GM12878 (cell line): Measurements from ENCODE around the gene FGGY. TPM values are rescaled to one million over a fixed set of nuclear protein-coding genes. Genes with fewer than 3 reads are reported as not detected.

ENCODE experiments used
- ATAC-seq: fragments of 200-7000 bp; cut with Tn5 transposase; 3 replicates; pipeline ENCODE4 v1.9.1; 2020; ENCODE audit warnings: mild to moderate bottlenecking, moderate library complexity
- BruUV-seq: library from RNA; stranded (reverse); fragments of 400-500 nt; replicated peaks from 2 replicates; lab custom pipeline; 2021; lab: Mats Ljungman, UMichigan
- CTCF ChIA-PET: fragments of 300-600 bp; sonication (Branson Sonifier 250); formaldehyde crosslinking; extraction: SDS; loops from one replicate; lab custom pipeline; 2021; ENCODE audit warnings: inconsistent platforms; lab: Yijun Ruan, JAX
- POLR2A ChIA-PET: fragments of 350-600 bp; formaldehyde crosslinking; extraction: SDS; loops from one replicate; lab custom pipeline; 2021; ENCODE audit warnings: inconsistent platforms; lab: Charles Lee
- RAD21 ChIA-PET: fragments of 300-600 bp; sonication (Branson Sonifier 250); formaldehyde crosslinking; loops from one replicate; lab custom pipeline; 2023; ENCODE audit warnings: antibody characterized with exemption; ENCODE audit not compliant: unreplicated experiment; lab: Charles Lee
- SMC1A ChIA-PET: fragments of 300-600 bp; sonication (Branson Sonifier 250); formaldehyde crosslinking; loops from one replicate; lab custom pipeline; 2023; ENCODE audit not compliant: unreplicated experiment, uncharacterized antibody; lab: Charles Lee
- DNase-seq: peaks from one replicate; pipeline ENCODE4 v3.0.0-alpha.2; 2011; ENCODE audit warnings: low read depth, low spot score
- FAIRE-seq: peaks from 3 replicates; lab custom pipeline; 2011; peaks lifted over from hg19 to GRCh38; lab: Jason Lieb, UNC
- H2AFZ ChIP-seq: 2 replicates; pipeline ENCODE4 v1.6.0; 2011; ENCODE audit warnings: low read depth, low read length, control low read depth; ENCODE audit not compliant: control insufficient read depth
- H3K27ac ChIP-seq: 2 replicates; pipeline ENCODE4 v1.5.1; 2011; ENCODE audit warnings: control low read depth; ENCODE audit not compliant: control insufficient read depth, insufficient read depth
- H3K27me3 ChIP-seq, 2 experiments: replicated peaks in 1 of 2; 2 replicates each; pipeline versions ENCODE4 v1.6.0 to v1.6.1; 2011; ENCODE audit warnings: low read length in 1 of 2; ENCODE audit not compliant: control insufficient read depth in 2 of 2, insufficient read depth in 2 of 2
- H3K36me3 ChIP-seq, 2 experiments: 2 replicates each; pipeline ENCODE4 v1.5.1; 2011; ENCODE audit warnings: low read length in 1 of 2; ENCODE audit not compliant: control insufficient read depth in 2 of 2, insufficient read depth in 2 of 2
- H3K4me1 ChIP-seq: 2 replicates; pipeline ENCODE4 v1.6.1; 2011; ENCODE audit warnings: mild to moderate bottlenecking, low read length, moderate library complexity, mixed read lengths; ENCODE audit not compliant: control insufficient read depth, insufficient read depth
- H3K4me2 ChIP-seq: 2 replicates; pipeline ENCODE4 v1.6.0; 2011; ENCODE audit warnings: control low read depth; ENCODE audit not compliant: control insufficient read depth, insufficient read depth
- H3K4me3 ChIP-seq: fragments of 200-600 bp; sonication (generic); 2 replicates; pipeline ENCODE4 v1.5.1; 2016
- H3K79me2 ChIP-seq: 2 replicates; pipeline ENCODE4 v1.6.0; 2011; ENCODE audit warnings: low read length; ENCODE audit not compliant: control insufficient read depth, insufficient read depth
- H3K9ac ChIP-seq: 2 replicates; pipeline ENCODE4 v1.8.0; 2011; ENCODE audit warnings: low read length, control low read depth, mixed read lengths; ENCODE audit not compliant: control insufficient read depth, insufficient read depth
- H3K9me3 ChIP-seq: replicated peaks from 3 replicates; pipeline ENCODE4 v1.5.1; 2011; ENCODE audit warnings: mild to moderate bottlenecking, low read length; ENCODE audit not compliant: control insufficient read depth, insufficient read depth
- H4K20me1 ChIP-seq: 2 replicates; pipeline ENCODE4 v1.6.0; 2011; ENCODE audit not compliant: control insufficient read depth, insufficient read depth
- POLR2A ChIP-seq: IDR thresholded peaks from 2 replicates; pipeline ENCODE4 v1.6.1; 2011; ENCODE audit warnings: low read depth, mild to moderate bottlenecking, low read length
- SPI1 ChIP-seq: IDR thresholded peaks from 2 replicates; pipeline ENCODE4 v1.6.1; 2011; ENCODE audit warnings: low read depth, mild to moderate bottlenecking, low read length, moderate library complexity, borderline replicate concordance; ENCODE audit not compliant: insufficient read depth
- SUPT20H ChIP-seq: IDR thresholded peaks from 2 replicates; pipeline ENCODE4 v1.6.1; 2011; ENCODE audit warnings: low read depth, mild to moderate bottlenecking, low read length, moderate library complexity, borderline replicate concordance; ENCODE audit not compliant: control insufficient read depth
- ZSCAN29 ChIP-seq: fragments of 450-650 bp; IDR thresholded peaks from 2 replicates; pipeline ENCODE4 v1.6.1; 2017; ENCODE audit warnings: mild to moderate bottlenecking, moderate library complexity
- WGBS: methylation state at CpG from one replicate; pipeline ENCODE4 v1.1.6; 2016; ENCODE audit warnings: low lambda C conversion rate; ENCODE audit not compliant: insufficient replicate concordance, insufficient coverage; ENCODE audit errors: missing lambda C conversion rate; 5-methylcytosine and 5-hydroxymethylcytosine counted together
- in situ Hi-C: fragments of 300-500 bp; cut with MboI; formaldehyde crosslinking; loops from 9 replicates; pipeline ENCODE4 v1.14.3; 2018; ENCODE audit warnings: mixed read lengths
- intact Hi-C: fragments of 100-400 bp; cut with micrococcal nuclease; formaldehyde crosslinking; loops from one replicate; pipeline ENCODE4 v1.14.2; 2022; ENCODE audit not compliant: unreplicated experiment
- polyA plus RNA-seq, 11 experiments: library from polyadenylated mRNA; depleted of rRNA in 4 of 11; unstranded in 6 of 11; stranded (reverse) in 5 of 11; fragments of >200 nt; fragmentation: Nextera tagmentation in 4 of 11; fragmentation: Illumina TruSeq in 1 of 11; extraction: Ambion mirVana in 4 of 11; extraction: Trizol in 1 of 11; gene quantifications; 1 replicate in 1 of 11; 2 replicates in 10 of 11; pipeline versions ENCODE4 v1.2.1 to v1.2.3, GENCODE V29; 2011 to 2016; ENCODE audit warnings: inconsistent platforms in 2 of 11, missing spikeins in 2 of 11, low read depth in 1 of 11
- total RNA-seq, 4 experiments: library from RNA; depleted of rRNA in 3 of 4; stranded (reverse); fragments of >200 nt in 3 of 4; fragmentation: Illumina TruSeq in 1 of 4; extraction: Trizol in 1 of 4; gene quantifications; 2 replicates each; pipeline versions ENCODE4 v1.2.1 to v1.2.3, GENCODE V29; 2013 to 2021

The FGGY gene
- total and polyA plus RNA-seq, 10 of the 15 experiments (the other 5 are each of a cell fraction or from before 2014, with no cell fraction given) = 6.2 to 11.9 (median 7.5) TPM

- DNase-seq = no peak
- no peak overlapping the region for H3K4me2 ChIP-seq
- SMC1A ChIA-PET = interaction anchor here (1.5 kb wide), 1 partner anchor 264 kb away, joined by 3 read pairs; no protein-coding TSS in a partner anchor
- no peak for ATAC-seq
- H3K27ac ChIP-seq = no peak overlapping the region
- no peak overlapping the region for H3K4me3 ChIP-seq
- intact Hi-C loops = no loop called here
- no peak overlapping the region for H3K9ac ChIP-seq
- H3K36me3 ChIP-seq = no peaks in the 10 kb centered on the region
- H3K79me2 ChIP-seq = no peaks in the 10 kb centered on the region
- H3K4me1 ChIP-seq = peaks cover 21% of the 10 kb centered on the region
- FAIRE-seq = no peak
- BruUV-seq = no TSS peak
- RAD21 ChIA-PET = no interaction called here
- CTCF ChIA-PET = no interaction called here
- TF ChIP-seq SUPT20H = no peak
- H3K27me3 ChIP-seq = no peaks in the 10 kb centered on the region
- no peak overlapping the region for H2AFZ ChIP-seq
- H3K9me3 ChIP-seq = no peaks in the 10 kb centered on the region
- no peaks in the 10 kb centered on the region for H4K20me1 ChIP-seq
- in situ Hi-C loops = no loop called here
- POLR2A ChIA-PET = no interaction called here
- 98% methylated on average over 3 of the region's 3 CpGs for WGBS
Observed at GRCh38 chr1:59411147-59411546, 114.3 kb downstream of the FGGY start.

DNA sequence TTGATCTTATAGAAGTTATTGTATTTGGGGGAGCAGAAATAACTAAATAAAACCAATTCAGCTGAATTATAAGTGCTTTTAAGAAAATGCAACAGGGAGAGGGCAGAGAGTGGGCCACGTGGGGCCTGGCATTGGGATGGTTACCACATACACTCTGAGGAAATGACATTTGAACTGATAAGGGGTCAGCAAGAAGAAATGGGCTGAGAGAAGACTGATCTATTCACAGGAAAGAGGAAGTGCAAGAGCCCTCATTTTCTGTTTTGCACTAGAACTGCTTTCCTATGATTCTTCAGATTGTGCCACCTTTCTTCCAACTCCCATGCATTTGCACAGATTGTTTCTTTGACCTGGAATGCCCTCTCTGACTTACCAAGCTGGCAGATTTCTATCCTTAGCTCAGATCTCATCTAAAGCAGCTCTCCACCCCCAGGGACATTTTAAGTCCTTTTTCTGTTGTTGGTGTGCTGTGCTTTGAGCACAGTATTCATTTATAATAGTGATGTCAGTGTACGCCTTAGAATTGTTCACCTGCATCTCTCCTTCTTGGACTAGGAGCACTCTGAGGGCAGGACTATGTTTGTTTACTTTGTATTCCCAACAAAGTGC, 115.9 kb downstream of the FGGY start:
- no peak overlapping the region; the same call in 1 of the 2 replicates for H2AFZ ChIP-seq
- H4K20me1 ChIP-seq = no peaks in the 10 kb centered on the region
- ChIA-PET POLR2A (no interaction called here), SMC1A (interaction anchor here (1.2 kb wide), 1 partner anchor 29 kb away, joined by 3 read pairs; no protein-coding TSS in a partner anchor), RAD21 (no interaction called here), CTCF (no interaction called here)
- no peak overlapping the region for H3K27ac ChIP-seq
- H3K9me3 ChIP-seq = no peaks in the 10 kb centered on the region
- peaks cover 21% of the 10 kb centered on the region for H3K4me1 ChIP-seq
- no TSS peak for BruUV-seq
- H3K4me2 ChIP-seq = peak overlapping the region; percentile 5; the same call in 1 of the 2 replicates
- H3K4me3 ChIP-seq = no peak overlapping the region
- in situ Hi-C loops = no loop called here
- no peaks in the 10 kb centered on the region for H3K27me3 ChIP-seq
- H3K9ac ChIP-seq = no peak overlapping the region
- no peak for TF ChIP-seq POLR2A
- TF ChIP-seq SPI1 = peak; percentile 99
- TF ChIP-seq ZSCAN29 = no peak
- peak; percentile 13 for FAIRE-seq
- no peaks in the 10 kb centered on the region for H3K36me3 ChIP-seq
- peak; percentile 74 for ATAC-seq
- DNase-seq = no peak
- intact Hi-C loops = no loop called here
- H3K79me2 ChIP-seq = no peaks in the 10 kb centered on the region
- 50% methylated on average over 2 of the region's 2 CpGs for WGBS
